K562 (cell line): ENCODE measurements around the gene SPEM3. TPM values are rescaled to one million over a fixed set of nuclear protein-coding genes. Genes with fewer than 3 reads are reported as not detected.

Experiments
- E2F8 ChIP-seq: fragments of 450-650 bp; IDR thresholded peaks from 2 replicates; pipeline ENCODE4 v1.7.1; 2018; ENCODE audit warnings: mild to moderate bottlenecking, low read depth; ENCODE audit not compliant: partially characterized antibody
- MCM2 ChIP-seq: fragments of 450-650 bp; IDR thresholded peaks from 2 replicates; pipeline ENCODE4 v1.6.1; 2017; ENCODE audit warnings: low read depth, mild to moderate bottlenecking
- NCOA6 ChIP-seq: fragments of 450-650 bp; IDR thresholded peaks from 2 replicates; pipeline ENCODE4 v1.6.1; 2017; ENCODE audit warnings: mild to moderate bottlenecking
- SIN3B ChIP-seq: fragments of 450-650 bp; IDR thresholded peaks from 2 replicates; pipeline ENCODE4 v1.6.1; 2017; ENCODE audit warnings: low read depth, mild to moderate bottlenecking, moderate library complexity
- SNRNP70 ChIP-seq: fragments of 200-400 bp; formaldehyde crosslinking; optimal IDR thresholded peaks from 2 replicates; pipeline ENCODE3; 2017; ENCODE audit warnings: low read depth, low read length
- SREBF1 ChIP-seq: fragments of 150-350 bp; IDR thresholded peaks from 2 replicates; pipeline ENCODE4 v1.6.1; 2014; ENCODE audit warnings: antibody characterized with exemption, low read depth, low read length, borderline replicate concordance
- TCF15 ChIP-seq: fragments of 250-450 bp; sonication (Bioruptor Pico); IDR thresholded peaks from 2 replicates; pipeline ENCODE4 v1.8.0; 2022; ENCODE audit warnings: moderate library complexity, mild to moderate bottlenecking, inconsistent platforms
- TFE3 ChIP-seq: fragments of 450-650 bp; formaldehyde crosslinking; IDR thresholded peaks from 2 replicates; pipeline ENCODE4 v1.4.0; 2020; ENCODE audit warnings: mild to moderate bottlenecking, mixed read lengths
- TSC22D4 ChIP-seq: fragments of 450-650 bp; IDR thresholded peaks from 2 replicates; pipeline ENCODE4 v1.6.1; 2016; ENCODE audit warnings: missing genetic modification characterization, missing biosample characterization, control low read depth
- ZBTB7A ChIP-seq: IDR thresholded peaks from 2 replicates; pipeline ENCODE4 v1.6.1; 2011; ENCODE audit warnings: low read depth, mild to moderate bottlenecking, low read length, moderate library complexity, borderline replicate concordance; ENCODE audit not compliant: control insufficient read depth
- ZNF165 ChIP-seq: fragments of 250-450 bp; sonication (Bioruptor Pico); IDR thresholded peaks from 2 replicates; pipeline ENCODE4 v1.4.0; 2020; ENCODE audit warnings: borderline replicate concordance
- ZNF324 ChIP-seq: fragments of 250-450 bp; sonication (Bioruptor Pico); IDR thresholded peaks from 2 replicates; pipeline ENCODE4 v1.4.0; 2020; ENCODE audit warnings: mild to moderate bottlenecking
- ZNF431 ChIP-seq: sonication (generic); formaldehyde crosslinking; IDR thresholded peaks from 2 replicates; pipeline ENCODE4 v1.8.0; 2022; ENCODE audit warnings: mild to moderate bottlenecking, missing genetic modification reagents
- ZNF584 ChIP-seq: fragments of 200-800 bp; sonication (Bioruptor generic); IDR thresholded peaks from 2 replicates; pipeline ENCODE4 v1.6.1; 2016; ENCODE audit warnings: low read depth, mild to moderate bottlenecking, missing genetic modification characterization, missing compliant biosample characterization
- ZNF707 ChIP-seq: fragments of 250-450 bp; sonication (Bioruptor Pico); conservative IDR thresholded peaks from 2 replicates; pipeline ENCODE4 v1.8.0; 2022; ENCODE audit warnings: inconsistent platforms, mild to moderate bottlenecking, moderate library complexity
- polyA plus RNA-seq, 8 experiments: library from polyadenylated mRNA; depleted of rRNA in 4 of 8; stranded (reverse) in 5 of 8; unstranded in 3 of 8; fragments of >200 nt; fragmentation: Nextera tagmentation in 2 of 8; fragmentation: Illumina TruSeq in 1 of 8; extraction: Ambion mirVana in 2 of 8; extraction: Trizol in 1 of 8; gene quantifications; 2 replicates each; pipeline versions ENCODE4 v1.2.1 to v1.2.3, GENCODE V29; 2011 to 2014; ENCODE audit warnings: inconsistent platforms in 1 of 8, missing spikeins in 1 of 8
- total RNA-seq, 7 experiments: library from RNA; depleted of rRNA in 6 of 7; stranded (reverse); fragments of >200 nt in 6 of 7; fragmentation: Illumina TruSeq in 2 of 7; extraction: Trizol in 2 of 7; gene quantifications; 2 replicates each; pipeline versions ENCODE4 v1.2.1 to v1.2.3, GENCODE V29; 2011 to 2021; ENCODE audit warnings: low replicate concordance in 1 of 7
- TF ChIP-seq, protein P1 (sequence below): sonication (generic); formaldehyde crosslinking; IDR thresholded peaks from 2 replicates; pipeline ENCODE4 v1.9.0; 2022; ENCODE audit warnings: mild to moderate bottlenecking, missing genetic modification reagents
- TF ChIP-seq, protein P2 (sequence below): fragments of 450-650 bp; IDR thresholded peaks from 2 replicates; pipeline ENCODE4 v1.6.1; 2017; ENCODE audit warnings: antibody characterized with exemption
- TF ChIP-seq, protein P3 (sequence below): fragments of 450-650 bp; formaldehyde crosslinking; IDR thresholded peaks from 2 replicates; pipeline ENCODE4 v1.4.0; 2022; ENCODE audit warnings: missing genetic modification characterization

The SPEM3 gene
- total and polyA plus RNA-seq, 9 of the 15 experiments (the other 6 are each of a cell fraction or from before 2014, with no cell fraction given), result not detected

DNA sequence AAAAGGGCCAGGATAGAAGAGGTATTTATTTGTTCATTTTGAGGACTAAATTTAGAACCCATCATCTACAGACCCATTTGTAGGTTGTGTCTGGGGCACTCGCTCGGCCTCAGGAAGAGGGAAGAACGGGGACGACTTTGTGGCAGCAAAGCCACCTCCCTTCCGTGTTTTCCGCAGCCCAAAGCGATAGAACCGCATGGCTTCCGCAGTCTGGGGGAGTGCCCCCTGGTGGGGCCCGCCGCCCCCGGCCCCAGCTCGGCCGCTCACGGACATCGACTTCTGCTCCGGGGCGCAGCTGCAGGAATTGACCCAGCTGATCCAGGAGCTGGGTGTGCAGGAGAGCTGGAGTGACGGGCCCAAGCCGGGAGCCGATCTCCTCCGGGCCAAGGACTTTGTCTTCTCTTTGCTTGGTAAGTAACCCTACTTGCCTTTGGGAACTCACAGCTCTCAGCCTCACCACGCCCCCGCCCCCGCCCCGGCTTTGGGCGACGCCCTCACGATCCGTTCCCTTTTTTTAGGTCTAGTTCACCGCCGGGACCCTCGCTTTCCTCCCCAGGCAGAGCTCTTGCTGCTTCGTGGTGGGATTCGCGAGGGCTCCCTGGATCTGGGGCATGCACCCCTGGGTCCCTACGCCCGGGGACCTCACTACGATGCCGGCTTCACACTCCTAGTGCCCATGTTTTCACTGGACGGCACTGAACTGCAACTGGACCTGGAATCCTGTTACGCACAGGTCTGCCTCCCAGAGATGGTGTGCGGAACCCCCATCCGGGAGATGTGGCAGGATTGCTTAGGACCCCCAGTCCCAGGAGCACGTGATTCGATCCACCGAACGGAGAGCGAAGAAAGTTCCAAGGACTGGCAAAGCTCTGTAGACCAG lies 7.3 kb downstream of the SPEM3 start (continued):
- TF ChIP-seq ZNF324 (CRISPR knock-in tag), result no peak
- no peak for TF ChIP-seq SREBF1
- TF ChIP-seq, protein P1, sequence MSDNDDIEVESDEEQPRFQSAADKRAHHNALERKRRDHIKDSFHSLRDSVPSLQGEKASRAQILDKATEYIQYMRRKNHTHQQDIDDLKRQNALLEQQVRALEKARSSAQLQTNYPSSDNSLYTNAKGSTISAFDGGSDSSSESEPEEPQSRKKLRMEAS (CRISPR knock-in tag), result peak; percentile 73
- no peak for TF ChIP-seq TFE3 (CRISPR knock-in tag)
- TF ChIP-seq ZNF707 (CRISPR knock-in tag), result no peak
- no peak for TF ChIP-seq ZNF584 (CRISPR knock-in tag)
- peak; percentile 89 for TF ChIP-seq ZBTB7A
- TF ChIP-seq MCM2, result no peak
- TF ChIP-seq SNRNP70, result no peak
- TF ChIP-seq, protein P2, sequence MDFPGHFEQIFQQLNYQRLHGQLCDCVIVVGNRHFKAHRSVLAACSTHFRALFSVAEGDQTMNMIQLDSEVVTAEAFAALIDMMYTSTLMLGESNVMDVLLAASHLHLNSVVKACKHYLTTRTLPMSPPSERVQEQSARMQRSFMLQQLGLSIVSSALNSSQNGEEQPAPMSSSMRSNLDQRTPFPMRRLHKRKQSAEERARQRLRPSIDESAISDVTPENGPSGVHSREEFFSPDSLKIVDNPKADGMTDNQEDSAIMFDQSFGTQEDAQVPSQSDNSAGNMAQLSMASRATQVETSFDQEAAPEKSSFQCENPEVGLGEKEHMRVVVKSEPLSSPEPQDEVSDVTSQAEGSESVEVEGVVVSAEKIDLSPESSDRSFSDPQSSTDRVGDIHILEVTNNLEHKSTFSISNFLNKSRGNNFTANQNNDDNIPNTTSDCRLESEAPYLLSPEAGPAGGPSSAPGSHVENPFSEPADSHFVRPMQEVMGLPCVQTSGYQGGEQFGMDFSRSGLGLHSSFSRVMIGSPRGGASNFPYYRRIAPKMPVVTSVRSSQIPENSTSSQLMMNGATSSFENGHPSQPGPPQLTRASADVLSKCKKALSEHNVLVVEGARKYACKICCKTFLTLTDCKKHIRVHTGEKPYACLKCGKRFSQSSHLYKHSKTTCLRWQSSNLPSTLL, result no peak
- TF ChIP-seq, protein P3, sequence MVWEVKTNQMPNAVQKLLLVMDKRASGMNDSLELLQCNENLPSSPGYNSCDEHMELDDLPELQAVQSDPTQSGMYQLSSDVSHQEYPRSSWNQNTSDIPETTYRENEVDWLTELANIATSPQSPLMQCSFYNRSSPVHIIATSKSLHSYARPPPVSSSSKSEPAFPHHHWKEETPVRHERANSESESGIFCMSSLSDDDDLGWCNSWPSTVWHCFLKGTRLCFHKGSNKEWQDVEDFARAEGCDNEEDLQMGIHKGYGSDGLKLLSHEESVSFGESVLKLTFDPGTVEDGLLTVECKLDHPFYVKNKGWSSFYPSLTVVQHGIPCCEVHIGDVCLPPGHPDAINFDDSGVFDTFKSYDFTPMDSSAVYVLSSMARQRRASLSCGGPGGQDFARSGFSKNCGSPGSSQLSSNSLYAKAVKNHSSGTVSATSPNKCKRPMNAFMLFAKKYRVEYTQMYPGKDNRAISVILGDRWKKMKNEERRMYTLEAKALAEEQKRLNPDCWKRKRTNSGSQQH, result no peak
- no peak for TF ChIP-seq TCF15 (CRISPR knock-in tag)
- TF ChIP-seq NCOA6, result no peak
- no peak for TF ChIP-seq ZNF165
- no peak for TF ChIP-seq SIN3B
- no peak for TF ChIP-seq TSC22D4 (tag)
- no peak for TF ChIP-seq E2F8
- TF ChIP-seq ZNF431 (CRISPR knock-in tag), result no peak
